AG09319 (cell line): ENCODE measurements around the gene RGS12.
"Not testable (repeated sequence)": the region's sequence is repeated elsewhere in the genome, so short reads cannot be mapped to it uniquely, and the experiment has no call there.

ENCODE experiments used
- DNase-seq: peaks from one replicate; pipeline ENCODE4 v3.0.0-alpha.2; 2010; ENCODE audit warnings: low read depth; ENCODE audit errors: extremely low read depth
- CTCF ChIP-seq: IDR thresholded peaks from 2 replicates; pipeline ENCODE4 v1.5.1; 2011; ENCODE audit warnings: low read depth, mild to moderate bottlenecking, inconsistent platforms, low read length, moderate library complexity

RGS12 gene

GRCh38 chr4:3299122-3299975 lies 6.5 kb downstream of the RGS12 start:
- DNase-seq = no peak
- TF ChIP-seq CTCF = no peak

- TF ChIP-seq CTCF = no peak
- no peak for DNase-seq
Measured at GRCh38 chr4:3299976-3300671, 7.3 kb downstream of the RGS12 start.

- DNase-seq = not testable (repeated sequence)
Measured at GRCh38 chr4:3300882-3301281, 8.1 kb downstream of the RGS12 start.

- no peak for DNase-seq
Measured at GRCh38 chr4:3301450-3302172, 8.8 kb downstream of the RGS12 start.

GRCh38 chr4:3302173-3302785 lies 9.5 kb downstream of the RGS12 start:
- no peak for TF ChIP-seq CTCF
- no peak for DNase-seq

More at GRCh38 chr4:3301450-3302172, 8.8 kb downstream of the RGS12 start:
- no peak for TF ChIP-seq CTCF

GRCh38 chr4:3302786-3303564 lies 10.2 kb downstream of the RGS12 start:
- TF ChIP-seq CTCF = no peak
- no peak for DNase-seq

GRCh38 chr4:3303565-3303824 lies 10.7 kb downstream of the RGS12 start:
- TF ChIP-seq CTCF = no peak
- DNase-seq = no peak
